ENCODE results near the gene EVC.
"Not testable (repeated sequence)": the region's sequence is repeated elsewhere in the genome, so short reads cannot be mapped to it uniquely, and the experiment has no call there.

Gene EVC

GRCh38 chr4:5709207-5709575 is 1.8 kb upstream of the EVC start:
- no peak for DNase-seq

DNA sequence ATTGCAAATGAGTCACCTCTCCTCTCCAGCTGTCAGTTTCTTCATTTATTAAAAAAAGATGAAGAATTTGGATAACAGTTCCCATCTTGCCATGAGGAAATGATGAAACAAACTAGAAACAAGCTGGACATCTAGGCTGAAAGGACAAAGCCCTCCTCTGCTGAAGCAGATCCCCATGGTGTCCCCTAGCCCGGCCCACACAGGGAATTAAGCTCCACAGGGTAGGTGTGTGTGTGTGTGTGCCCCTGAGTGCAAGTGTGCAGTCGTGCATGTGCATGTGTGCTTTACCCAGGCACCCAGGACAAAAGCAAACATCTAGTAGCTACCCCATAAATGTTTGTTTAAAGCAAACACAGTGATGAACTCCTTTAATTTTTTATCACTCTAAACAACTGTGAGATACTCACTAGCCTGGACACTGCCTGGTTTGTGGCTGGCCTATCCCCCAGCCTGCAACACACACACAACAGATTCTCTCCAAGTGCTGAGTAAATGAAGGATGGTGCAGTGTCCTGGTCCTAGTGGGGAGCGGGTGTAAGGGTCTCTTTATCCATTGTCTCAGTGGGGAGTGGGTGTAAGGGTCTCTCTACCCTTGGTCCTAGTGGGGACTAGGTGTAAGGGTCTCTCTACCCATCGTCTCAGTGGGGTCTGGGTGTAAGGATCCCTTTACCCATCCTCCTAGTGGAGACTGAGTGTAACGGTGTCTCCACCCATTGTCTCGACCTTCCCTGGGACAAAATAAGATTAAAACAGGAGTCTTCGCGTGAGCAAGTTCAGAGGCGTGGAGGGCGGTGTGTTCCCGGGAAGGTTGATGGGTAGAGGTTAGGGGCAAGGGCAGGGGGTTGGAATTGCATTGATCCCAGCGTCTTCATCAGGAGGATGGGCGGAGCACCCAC is 688 bp upstream of the EVC start:
- no peak for DNase-seq

DNA sequence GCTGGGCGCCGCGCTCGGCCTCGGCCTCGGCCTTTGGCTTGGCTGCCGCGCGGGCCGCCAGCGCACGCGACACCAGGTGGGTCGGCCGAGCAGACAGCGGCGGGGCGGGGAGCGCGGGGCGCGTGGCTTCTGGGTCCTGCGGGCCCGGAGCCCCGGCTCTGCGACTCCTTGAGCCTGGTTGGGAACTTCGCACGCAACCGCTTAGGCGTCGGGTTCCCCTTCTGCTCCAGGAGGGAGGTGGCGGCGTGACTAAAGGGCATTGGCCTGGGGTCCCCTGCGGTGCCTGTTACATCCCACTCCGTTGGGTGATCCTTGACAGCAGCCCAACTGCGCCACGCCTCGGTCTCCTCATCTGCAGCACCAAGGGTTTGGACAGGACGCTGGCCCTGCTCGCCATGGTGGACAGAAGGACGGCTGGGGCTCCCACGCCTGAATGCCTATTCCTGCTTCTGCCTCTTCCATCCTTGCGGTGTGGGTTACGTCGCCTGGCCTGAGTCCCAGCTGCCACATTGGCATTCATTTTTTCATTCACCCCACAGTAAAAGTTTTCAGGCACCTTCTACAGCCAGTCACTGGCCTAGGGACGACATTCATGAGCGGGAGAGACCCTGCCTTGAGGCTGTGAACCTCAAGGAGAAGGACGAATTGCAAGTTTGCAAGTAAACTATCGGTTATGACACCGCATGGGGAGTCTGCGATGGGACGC is 631 bp downstream of the EVC start:
- DNase-seq, result no peak

- DNase-seq, result no peak
Measured at GRCh38 chr4:5712517-5712916, 1.5 kb downstream of the EVC start.

GRCh38 chr4:5712931-5713330 is 1.9 kb downstream of the EVC start:
- no peak for DNase-seq

DNA sequence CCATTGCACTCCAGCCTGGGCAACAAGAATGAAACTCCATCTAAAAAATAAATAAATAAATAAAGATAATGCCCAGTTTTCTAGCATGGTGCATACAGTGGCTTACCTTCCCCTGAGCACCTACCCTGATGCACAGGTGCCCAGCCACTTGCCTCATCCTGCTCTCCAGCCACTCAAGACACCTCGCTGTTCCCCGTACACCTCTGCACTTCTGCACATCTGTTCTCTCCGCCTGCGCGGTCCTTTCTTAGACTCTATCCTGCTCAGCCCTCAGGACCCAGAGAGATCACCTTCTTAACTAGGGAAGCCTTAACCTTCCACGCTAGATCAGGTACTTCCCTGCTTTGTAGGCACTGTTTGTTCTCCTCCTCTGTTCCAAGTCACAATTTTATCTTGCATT is 2.9 kb downstream of the EVC start:
- no peak for DNase-seq

- DNase-seq, result no peak
Measured at GRCh38 chr4:5715357-5715756, 4.4 kb downstream of the EVC start.

GRCh38 chr4:5716391-5716790 is 5.4 kb downstream of the EVC start:
- no peak for DNase-seq

DNA sequence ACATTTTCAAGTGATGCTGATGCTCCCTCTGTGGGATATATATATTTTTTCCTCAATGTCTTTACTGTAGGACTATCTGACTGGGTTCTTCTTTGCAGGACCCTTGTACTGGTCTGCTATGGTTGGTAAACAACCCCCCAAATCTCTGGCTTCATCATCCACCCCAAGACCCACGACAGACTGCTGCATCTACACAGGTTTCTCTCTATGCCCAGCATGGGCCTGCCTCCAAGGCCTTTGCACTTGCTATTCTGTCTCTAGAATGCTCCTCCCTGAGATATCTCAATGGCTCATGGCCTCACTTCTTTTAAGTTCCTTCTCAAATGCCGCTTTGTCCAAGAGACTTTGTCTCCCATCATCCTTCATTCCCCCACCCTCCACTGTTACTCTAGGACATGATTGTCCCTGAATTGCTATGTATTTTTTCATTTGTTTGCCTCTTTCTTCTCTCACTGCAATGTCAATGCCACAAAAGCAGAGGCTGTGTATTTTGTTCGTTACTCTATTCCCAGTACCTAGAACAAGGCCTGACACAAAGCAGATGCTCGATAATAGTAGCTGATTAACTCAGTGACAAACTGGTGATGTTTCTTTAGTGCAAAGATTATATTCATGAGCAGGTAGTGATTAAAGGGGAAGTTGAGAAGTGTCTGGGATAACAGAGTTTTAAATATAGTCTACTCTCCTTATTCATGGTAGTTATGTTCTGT is 6.6 kb downstream of the EVC start:
- DNase-seq, result no peak

DNA sequence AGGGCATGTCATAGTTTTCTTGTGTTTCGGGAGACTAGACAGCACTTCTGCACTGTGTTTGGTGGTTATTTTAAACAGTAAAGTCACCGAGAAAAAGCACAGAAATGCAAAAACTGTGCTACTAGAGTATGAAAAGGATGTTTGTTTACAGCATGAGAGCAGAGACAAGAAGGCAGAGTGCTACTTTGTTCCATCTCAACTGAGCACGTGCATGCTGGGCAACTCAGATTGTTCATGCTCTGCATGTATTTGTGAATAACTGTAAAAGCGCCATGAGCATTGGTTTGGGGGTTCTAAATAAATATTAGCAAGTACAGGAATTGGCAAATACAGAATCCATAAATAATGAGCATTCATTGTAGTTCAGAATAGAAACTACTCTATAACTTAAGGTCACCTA is 7.4 kb downstream of the EVC start:
- no peak for DNase-seq

GRCh38 chr4:5719350-5720055 is 8.5 kb downstream of the EVC start:
- no peak for DNase-seq

- DNase-seq, result no peak
Measured at GRCh38 chr4:5720157-5720850, 9.3 kb downstream of the EVC start.

GRCh38 chr4:5720980-5721379 is 10.0 kb downstream of the EVC start:
- no peak for DNase-seq

GRCh38 chr4:5721923-5722322 is 10.9 kb downstream of the EVC start:
- DNase-seq, result no peak

DNA sequence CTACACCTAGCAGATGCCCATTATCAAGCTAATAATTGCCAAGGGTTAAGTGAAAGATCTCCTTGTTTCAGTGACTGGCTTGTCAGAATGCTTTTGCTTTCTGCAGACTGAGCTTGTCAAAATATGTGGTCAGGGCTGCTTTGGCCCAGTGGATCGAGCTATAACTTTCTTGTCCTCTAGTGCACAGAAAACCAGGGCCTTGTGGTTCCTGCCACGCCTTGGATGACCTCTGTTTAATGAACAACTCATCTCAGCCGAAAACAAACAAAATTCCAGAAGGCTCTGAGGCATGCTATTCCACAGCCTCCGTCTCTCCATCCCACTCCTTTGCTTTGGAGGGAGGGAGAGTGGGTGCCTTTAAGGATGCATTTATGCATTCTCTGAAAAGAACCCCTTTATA is 11.3 kb downstream of the EVC start:
- DNase-seq, result no peak

DNA sequence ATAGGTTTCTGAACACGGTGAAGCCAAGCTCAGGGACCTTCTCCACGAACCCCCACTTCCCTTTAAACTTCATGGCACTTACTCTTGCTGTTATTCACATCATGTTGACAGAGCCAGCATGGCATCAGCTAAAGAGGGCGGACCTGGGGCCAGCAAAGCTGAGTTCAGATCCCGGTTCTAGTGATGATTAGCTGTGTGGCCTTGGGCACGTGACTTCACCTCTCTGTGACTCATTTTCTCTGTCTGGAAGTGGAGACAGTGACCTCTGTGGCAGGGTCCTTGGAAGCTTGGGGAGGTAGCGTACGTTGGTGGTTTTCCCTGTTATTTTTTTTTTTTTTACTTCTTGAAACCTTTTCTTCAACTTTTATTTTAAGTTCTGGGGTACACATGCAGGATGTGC is 13.4 kb downstream of the EVC start:
- DNase-seq, result no peak

- DNase-seq, result not testable (repeated sequence)
Measured at GRCh38 chr4:5728412-5728811, 17.4 kb downstream of the EVC start.

- DNase-seq, result no peak
Measured at GRCh38 chr4:5730436-5730835, 19.4 kb downstream of the EVC start.

DNA sequence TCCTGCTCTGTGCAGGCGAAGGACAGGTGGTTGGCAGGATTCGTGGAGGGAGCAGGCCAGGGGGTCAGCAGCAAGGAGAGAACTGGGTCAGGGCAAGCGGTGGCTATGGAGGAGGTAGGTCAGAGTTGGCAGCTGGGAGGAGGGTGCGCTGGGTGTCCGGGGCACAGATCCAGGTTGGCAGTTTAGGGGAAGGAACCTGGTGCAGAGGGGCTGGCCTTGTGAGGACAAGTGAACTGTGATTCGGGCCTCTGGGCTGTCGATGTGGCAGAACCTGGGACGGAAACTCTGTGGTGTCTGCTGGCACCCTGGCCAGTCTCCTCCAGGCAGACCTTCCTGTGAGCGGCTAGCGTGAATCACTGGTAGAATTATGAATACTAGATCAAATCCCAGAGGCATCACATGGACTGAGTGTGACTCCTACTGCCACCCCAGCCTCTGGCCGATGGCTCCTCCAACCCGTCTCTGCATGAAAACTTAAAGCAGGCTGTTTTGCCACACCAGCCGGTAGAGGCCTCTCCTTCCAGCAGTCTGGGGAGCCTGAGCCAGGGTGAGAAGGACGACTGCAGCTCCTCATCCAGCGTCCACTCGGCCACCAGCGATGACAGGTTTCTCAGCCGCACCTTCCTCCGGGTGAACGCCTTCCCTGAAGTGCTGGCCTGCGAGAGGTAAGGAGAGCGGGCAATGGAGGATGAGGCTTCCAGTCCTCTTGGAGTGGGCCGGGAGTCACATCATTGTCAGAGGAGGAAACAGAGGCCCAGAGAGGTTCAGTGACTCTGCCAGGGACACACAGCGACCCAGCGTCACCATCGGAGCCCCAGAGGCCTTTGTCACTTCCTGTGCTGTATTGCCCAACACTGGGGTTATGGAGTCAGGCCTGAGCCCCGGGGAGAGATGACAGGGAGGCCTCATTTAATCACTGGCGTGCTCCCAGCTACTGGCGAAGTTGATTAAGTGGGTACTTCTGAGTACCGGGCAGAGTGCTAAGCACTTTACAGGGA is 20.3 kb downstream of the EVC start:
- no peak for DNase-seq

DNA sequence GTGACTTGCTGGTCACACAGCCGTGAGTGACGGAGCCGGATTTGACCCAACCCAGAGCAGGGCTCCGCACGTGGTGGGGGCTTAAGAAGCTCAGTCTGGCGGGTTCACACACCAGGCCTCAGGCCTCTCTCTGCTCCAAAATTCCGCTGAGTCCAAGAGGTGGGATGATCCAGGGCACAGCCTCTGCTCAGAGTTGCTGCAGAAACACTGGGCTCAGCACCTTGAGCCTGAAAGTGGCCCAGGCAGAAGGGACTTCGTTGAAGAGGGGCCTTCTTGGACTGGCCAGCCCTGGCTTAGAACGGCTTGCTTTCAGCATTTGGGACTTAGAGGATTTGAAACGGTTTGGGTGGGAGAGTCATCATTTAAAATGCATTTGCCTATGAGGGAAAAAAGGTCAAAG is 21.2 kb downstream of the EVC start:
- DNase-seq, result no peak

DNA sequence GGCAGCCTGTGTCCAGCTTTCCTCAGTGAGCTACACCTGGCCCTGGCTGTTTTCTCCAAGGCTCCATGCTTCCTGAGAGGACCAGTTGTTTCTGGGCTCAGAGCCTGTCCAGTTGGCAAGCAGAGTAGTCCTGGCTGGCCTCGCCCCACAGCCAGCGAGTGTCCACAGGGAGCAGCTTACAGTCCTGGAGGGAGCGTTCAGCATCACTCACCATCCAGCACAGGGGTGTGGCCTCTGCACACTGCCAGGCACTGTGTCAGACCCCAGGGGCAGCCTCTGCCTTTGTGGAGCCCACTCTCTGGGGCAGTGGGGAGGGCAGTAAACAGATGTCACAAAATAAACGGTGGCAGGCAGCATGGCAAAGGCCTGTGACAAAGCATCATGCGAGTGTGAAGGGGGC is 23.9 kb downstream of the EVC start:
- no peak for DNase-seq

Measured in GOT3 (cell line).